ENCODE results near the gene UQCC3.

DNA sequence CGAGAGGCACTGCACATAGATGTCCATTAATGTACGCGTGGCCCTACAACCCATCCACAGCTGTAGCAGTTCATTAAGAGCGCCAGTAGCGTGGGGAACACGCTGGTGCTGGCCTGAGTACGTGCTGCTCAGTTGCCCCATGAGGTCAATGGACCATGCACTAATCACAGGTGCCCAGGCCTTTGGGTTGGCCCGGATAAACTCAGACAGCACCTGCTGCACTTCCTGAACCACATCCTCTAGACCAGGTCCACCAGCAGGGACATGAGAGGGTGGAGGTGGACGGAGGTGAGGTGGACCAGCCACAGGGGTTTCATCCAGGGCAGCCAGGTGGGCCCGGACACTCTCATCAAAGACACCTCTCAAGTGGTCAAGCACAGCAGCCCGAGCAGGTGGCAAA is 22.0 kb upstream of the UQCC3 start:
- TF ChIP-seq JUND (IDR thresholded peaks at IDR 0.05) (no peak), FOSL2 (IDR thresholded peaks at IDR 0.05; ENCODE audit: borderline replicate concordance, low read depth) (no peak), TCF12 (IDR thresholded peaks at IDR 0.05) (no peak), MXI1 (IDR thresholded peaks at IDR 0.05; ENCODE audit: low read depth, low read length) (no peak), POLR2AphosphoS5 (IDR thresholded peaks at IDR 0.05; ENCODE audit: low read depth, low read length) (no peak)
- TF ChIP-seq, protein P1, sequence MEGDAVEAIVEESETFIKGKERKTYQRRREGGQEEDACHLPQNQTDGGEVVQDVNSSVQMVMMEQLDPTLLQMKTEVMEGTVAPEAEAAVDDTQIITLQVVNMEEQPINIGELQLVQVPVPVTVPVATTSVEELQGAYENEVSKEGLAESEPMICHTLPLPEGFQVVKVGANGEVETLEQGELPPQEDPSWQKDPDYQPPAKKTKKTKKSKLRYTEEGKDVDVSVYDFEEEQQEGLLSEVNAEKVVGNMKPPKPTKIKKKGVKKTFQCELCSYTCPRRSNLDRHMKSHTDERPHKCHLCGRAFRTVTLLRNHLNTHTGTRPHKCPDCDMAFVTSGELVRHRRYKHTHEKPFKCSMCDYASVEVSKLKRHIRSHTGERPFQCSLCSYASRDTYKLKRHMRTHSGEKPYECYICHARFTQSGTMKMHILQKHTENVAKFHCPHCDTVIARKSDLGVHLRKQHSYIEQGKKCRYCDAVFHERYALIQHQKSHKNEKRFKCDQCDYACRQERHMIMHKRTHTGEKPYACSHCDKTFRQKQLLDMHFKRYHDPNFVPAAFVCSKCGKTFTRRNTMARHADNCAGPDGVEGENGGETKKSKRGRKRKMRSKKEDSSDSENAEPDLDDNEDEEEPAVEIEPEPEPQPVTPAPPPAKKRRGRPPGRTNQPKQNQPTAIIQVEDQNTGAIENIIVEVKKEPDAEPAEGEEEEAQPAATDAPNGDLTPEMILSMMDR (IDR thresholded peaks at IDR 0.05) = no peak
- TF ChIP-seq, protein P2, sequence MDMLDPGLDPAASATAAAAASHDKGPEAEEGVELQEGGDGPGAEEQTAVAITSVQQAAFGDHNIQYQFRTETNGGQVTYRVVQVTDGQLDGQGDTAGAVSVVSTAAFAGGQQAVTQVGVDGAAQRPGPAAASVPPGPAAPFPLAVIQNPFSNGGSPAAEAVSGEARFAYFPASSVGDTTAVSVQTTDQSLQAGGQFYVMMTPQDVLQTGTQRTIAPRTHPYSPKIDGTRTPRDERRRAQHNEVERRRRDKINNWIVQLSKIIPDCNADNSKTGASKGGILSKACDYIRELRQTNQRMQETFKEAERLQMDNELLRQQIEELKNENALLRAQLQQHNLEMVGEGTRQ (IDR thresholded peaks at IDR 0.05; ENCODE audit: borderline replicate concordance, low read depth, low read length) = no peak

Measured in SK-N-SH (cell line).